ENCODE results near the gene IFNL3.
"Not testable (repeated sequence)": the region's sequence is repeated elsewhere in the genome, so short reads cannot be mapped to it uniquely, and the experiment has no call there.

Gene IFNL3

GRCh38 chr19:39244410-39245100 lies at the start of gene IFNL3:
Gene IFNL3, minus strand, starts transcription at chr19:39245006. Its CDS starts 39 bp downstream, at chr19:39244967.
- not testable (repeated sequence) for DNase-seq

- no peak for DNase-seq
These were observed 48.6 kb upstream of the IFNL3 start for GRCh38 chr19:39293394-39293793.

DNA sequence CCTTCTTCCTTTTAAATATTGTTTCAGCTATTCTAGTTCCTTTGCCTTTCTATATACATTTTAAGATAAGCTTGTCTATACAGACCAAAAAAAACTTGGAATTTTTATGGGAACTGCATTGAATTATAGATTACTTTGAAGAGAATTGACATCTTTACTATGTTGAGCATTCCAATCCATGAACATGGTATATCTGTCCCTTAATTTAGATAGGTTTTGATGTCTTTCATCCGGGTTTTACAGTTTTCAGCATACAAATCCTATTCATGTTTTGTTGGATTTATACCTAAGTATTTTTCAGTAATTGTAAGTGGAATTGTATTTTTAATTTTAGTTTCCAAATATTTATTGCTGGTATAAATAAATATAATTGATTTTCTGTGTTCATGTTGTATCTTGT lies 39.2 kb upstream of the IFNL3 start:
- DNase-seq: no peak

- DNase-seq: no peak
These were observed 37.2 kb upstream of the IFNL3 start for GRCh38 chr19:39282021-39282420.

- no peak for DNase-seq
These were observed 32.8 kb upstream of the IFNL3 start for GRCh38 chr19:39277598-39277997.

GRCh38 chr19:39276740-39277139 lies 31.9 kb upstream of the IFNL3 start:
- DNase-seq: no peak

- no peak for DNase-seq
These were observed 30.8 kb upstream of the IFNL3 start for GRCh38 chr19:39275578-39275977.

DNA sequence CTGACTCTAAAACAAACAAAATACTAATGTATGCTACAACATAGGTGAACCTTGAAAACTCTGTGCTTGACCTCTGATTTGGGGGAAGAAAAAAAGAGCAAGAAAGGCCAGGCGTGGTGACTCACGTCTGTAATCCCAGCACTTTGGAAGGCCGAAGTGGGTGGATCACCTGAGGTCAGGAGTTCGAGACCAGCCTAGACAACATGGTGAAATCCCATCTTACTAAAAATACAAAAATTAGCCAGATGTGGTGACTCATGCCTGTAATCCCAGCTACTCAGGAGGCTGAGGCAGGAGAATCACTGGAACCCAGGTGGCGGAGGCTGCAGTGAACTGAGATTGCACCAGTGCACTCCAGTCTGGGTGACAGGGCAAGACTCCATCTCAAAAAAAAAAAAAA lies 29.1 kb upstream of the IFNL3 start:
- DNase-seq: not testable (repeated sequence)

DNA sequence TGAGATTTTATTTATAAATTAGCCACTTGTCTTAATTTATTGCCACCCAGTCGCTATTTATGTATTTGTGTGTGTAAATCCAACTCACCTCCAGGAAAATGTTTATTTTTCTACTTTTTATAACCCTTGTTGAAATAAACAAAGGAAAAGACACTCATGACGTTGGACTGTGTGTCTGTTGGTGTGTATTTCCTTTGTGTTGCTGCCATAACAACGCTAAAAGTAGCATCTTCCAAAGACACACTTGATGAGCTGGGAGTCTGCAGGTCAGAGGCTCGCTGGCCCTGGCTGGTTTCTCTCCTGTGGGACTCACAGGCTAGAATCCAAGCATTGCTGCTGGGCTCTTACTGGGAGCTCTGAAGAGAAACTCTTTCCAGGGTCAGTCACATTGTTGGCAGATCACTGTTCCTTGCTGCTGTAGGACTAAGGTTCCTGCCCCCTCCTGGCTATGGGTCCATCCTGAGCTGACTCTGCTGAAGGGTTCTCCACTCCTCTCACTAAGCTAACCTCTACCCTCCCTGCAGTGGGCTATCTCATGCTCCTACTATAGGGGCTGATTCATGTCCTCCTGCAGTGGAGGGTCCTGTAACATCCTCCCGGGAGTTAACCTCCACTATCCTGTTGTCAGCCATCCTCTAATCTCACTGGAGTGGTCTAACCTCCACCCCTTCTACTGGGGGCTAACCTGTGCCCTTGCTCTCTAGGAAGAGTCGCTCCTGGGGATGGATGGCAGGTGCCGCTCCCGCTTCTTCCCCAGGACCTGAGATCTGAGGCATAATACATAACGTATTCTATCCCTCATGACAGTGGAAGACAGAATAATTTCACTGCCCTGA lies 25.4 kb upstream of the IFNL3 start:
- no peak for DNase-seq

GRCh38 chr19:39269369-39269768 lies 24.6 kb upstream of the IFNL3 start:
- DNase-seq: not testable (repeated sequence)

DNA sequence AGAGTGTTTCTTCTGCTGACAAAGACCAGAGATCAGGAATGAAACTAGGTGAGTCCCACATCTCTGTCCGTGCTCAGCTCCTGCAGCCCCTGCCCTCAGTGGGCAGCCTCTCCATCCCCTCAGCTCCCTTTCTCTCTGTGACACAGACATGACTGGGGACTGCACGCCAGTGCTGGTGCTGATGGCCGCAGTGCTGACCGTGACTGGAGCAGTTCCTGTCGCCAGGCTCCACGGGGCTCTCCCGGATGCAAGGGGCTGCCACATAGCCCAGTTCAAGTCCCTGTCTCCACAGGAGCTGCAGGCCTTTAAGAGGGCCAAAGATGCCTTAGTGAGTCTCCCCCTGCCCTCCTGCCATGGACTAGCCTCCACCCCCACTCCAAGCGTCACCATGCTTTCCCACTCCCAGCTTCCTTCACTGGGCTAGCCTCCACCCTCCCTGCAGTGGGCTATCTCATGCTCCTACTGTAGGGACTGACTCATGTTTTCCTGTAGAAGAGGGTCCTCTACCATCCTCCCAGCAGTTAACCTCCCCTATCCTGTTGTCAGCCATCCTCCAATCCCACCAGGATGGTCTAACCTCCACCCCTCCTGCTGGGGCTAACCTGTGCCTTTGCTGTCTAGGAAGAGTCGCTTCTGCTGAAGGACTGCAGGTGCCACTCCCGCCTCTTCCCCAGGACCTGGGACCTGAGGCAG lies 23.9 kb upstream of the IFNL3 start:
- not testable (repeated sequence) for DNase-seq

DNA sequence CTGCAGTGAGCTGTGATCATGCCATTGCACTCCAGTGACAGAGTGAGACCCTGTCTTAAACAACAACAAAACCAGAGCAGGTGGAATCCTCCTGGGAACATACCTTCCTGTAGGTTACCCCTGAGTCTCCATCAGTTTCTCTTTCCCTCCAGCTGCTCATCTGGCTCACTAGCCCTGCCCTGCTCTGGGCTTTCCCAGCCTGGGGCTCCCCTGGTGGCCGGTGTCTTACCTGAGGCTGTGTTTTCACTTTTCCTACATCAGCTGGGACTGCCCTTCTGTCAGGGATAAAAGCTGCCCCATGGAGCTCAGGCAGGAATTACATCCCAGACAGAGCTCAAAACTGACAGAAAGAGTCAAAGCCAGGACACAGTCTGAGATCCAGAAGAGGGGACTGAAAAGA lies 23.3 kb upstream of the IFNL3 start, which contains the start of gene IFNL2:
TSS of gene IFNL2 (plus strand) at position 312 of the 400 bp plus-strand sequence. CDS start 173 bp downstream, outside the sequence.
- not testable (repeated sequence) for DNase-seq

DNA sequence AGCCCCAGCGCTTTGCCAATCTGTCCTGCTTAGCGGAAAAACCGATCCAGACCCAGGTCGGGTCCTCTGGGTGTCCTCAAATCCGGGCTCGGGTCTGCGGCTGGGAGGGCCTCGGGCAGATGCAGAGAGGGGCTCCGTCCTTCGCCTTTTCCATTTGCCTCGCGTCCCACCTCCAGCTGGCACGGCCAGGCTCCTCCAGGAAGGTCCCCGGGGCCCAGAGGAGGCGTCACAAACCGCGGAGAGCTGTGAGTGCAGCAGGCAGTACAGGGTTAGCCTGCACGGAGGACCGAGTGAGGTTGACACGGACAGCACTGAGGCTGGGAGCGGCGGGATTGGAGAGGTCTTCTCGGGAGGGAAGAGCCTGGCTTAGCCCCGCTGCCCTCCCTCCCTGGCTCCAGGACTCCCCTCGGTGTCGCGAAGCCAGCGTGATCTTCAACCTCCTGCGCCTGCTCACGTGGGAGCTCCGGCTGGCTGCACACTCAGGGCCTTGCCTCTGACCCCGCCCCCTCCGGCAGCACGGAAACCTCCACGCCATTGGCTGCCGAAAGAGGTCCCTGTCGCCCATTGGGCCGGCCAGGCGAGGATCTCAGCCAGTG lies 20.6 kb upstream of the IFNL3 start:
- DNase-seq: no peak

GRCh38 chr19:39264306-39265290 lies 19.8 kb upstream of the IFNL3 start:
- no peak for DNase-seq

DNA sequence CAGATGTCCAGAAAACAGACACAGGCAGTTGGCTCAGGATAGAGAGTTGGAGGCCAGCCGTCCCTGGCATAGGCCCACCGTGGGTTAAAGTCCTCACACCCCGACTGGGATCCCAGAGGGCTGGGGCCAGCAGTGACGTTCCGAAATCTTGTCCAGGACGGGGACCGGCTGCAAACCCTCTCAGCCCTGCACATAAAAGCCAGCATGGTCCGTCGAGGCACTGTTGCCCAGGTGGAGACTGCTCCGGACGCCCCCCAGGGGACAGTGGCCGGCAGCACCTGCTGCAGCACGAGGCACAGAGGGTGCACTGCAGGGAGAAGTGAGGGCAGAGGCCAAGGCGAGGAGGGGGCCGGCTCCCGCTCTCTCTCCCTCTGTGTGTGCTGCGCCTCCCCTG lies 19.1 kb upstream of the IFNL3 start:
- DNase-seq: no peak

GRCh38 chr19:39262496-39262895 lies 17.7 kb upstream of the IFNL3 start:
- no peak for DNase-seq

- no peak for DNase-seq
These were observed 16.9 kb upstream of the IFNL3 start for GRCh38 chr19:39261704-39262103.

GRCh38 chr19:39257227-39257626 lies 12.4 kb upstream of the IFNL3 start:
- DNase-seq: no peak

DNA sequence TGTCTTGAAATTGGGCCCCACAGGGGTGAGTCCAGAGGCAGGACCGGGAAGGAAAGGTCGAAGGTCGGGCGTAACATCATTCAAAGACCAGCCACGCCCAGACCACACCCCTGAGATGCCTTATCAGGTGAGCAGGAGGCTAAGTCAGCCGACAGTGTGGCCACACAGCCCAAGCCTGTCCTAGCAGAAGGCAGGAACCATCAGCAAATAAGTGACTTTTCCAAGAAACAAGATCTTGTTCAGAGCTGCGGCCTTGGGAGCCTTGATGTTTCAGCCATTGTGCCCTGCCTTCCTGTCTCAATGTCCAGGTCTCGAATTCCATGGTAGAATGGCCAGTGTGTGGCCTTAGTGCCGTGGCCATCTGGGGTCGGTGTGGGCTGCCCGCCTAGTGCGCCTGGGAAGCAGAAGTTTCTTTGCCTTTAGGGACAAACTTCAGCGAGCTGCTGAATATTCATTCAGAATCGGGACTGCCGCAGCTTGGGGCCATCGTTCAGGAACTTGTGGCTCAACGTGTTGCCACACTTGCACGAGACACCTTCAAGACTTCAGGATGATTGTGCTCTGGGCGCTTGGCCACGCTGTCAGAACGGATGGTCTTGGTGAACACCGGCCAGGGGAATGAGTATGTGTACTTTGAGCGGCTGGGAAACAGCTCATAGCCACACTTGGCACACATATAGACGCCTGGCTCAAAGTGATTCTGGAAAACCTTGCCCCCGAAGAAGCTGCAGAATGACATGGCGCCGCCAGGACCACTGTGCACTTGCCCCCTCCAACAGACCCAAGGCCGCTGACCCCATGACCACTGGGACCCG lies 9.9 kb upstream of the IFNL3 start:
- no peak for DNase-seq

DNA sequence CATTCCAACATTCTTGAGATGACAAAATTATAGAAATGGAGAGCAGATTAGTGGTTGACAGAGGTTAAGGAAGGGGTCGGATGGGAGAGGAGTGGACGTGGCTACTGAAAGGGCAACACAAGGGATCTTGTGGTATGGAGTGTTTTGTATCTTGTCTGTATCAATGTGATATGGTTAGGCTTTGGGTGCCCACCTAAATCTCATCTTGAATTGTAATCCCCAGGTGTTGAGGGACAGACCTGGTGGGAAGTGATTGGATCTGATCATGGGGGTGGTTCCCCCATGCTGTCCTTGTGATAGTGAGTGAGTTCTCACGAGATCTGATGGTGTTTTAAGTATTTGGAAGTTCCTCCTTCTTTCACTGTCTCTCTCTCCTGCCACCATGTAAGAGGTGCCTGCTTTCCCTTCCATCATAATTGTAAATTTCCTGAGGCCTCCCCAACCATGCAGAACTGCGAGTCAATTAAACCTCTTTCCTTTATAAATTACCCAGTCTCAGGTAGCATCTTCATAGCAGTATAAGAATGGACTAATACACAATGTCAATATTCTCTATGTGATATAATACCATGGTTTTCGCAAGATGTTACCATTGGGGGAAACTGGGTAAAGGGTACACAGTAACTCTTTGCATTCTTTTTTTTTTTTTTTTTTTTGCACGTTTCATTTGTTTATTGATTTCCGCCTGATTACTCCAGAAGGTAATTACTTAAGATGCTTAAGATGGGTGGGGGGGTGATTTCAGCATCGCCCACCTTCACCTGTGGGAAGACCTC lies 8.8 kb upstream of the IFNL3 start:
- DNase-seq: no peak
